ENCODE data around the gene ALX4. TPM values are rescaled to one million over a fixed set of nuclear protein-coding genes. Genes with fewer than 3 reads are reported as not detected.

ALX4 gene
- not detected for polyA plus RNA-seq (2012; ENCODE audit: missing spikeins)

- DNase-seq (ENCODE audit: insufficient read length): no peak
Observed at GRCh38 chr11:44309478-44310205, at the start of gene ALX4. ALX4 (minus strand) TSS chr11:44310139; CDS start chr11:44310062, 77 bp downstream.

GRCh38 chr11:44359162-44359561 is 49.2 kb upstream of the ALX4 start:
- no peak for TF ChIP-seq POLR2AphosphoS5 (IDR thresholded peaks at IDR 0.05; ENCODE audit: low read depth, low read length)
- TF ChIP-seq POLR2A (IDR thresholded peaks at IDR 0.05; ENCODE audit: low read depth, low read length): no peak
- TF ChIP-seq TAF1 (IDR thresholded peaks at IDR 0.05; ENCODE audit: borderline replicate concordance, low read depth, low read length): no peak
- no peak for FAIRE-seq
- no peak for DNase-seq (ENCODE audit: insufficient read length)

More at GRCh38 chr11:44309478-44310205, at the start of gene ALX4:
- TF ChIP-seq TAF1 (IDR thresholded peaks at IDR 0.05; ENCODE audit: borderline replicate concordance, low read depth, low read length) (no peak), POLR2AphosphoS5 (IDR thresholded peaks at IDR 0.05; ENCODE audit: low read depth, low read length) (no peak), POLR2A (IDR thresholded peaks at IDR 0.05; ENCODE audit: low read depth, low read length) (no peak)
- FAIRE-seq: no peak

DNA sequence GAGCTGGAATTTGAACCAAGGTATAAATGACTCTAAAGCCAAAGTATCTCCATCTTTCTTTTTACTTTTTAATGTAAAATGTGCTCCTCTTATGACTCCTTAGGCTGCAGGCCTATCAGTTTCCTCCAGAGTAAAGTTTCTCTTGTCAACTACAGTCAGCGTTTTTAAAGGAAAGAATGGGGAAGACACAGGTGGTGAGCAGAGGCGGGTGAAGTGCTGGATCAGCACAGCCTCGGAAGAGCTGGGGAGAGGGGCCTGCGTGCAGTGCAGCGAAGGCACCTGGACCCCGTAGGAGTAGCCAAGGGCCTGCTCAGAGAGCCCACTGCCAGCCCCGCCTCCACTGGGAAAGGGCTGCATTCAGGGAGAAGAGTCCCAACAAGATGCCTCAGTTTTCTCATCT is 48.8 kb upstream of the ALX4 start:
- DNase-seq (ENCODE audit: insufficient read length) (no peak), FAIRE-seq (no peak)
- TF ChIP-seq POLR2A (IDR thresholded peaks at IDR 0.05; ENCODE audit: low read depth, low read length) (no peak), POLR2AphosphoS5 (IDR thresholded peaks at IDR 0.05; ENCODE audit: low read depth, low read length) (no peak), TAF1 (IDR thresholded peaks at IDR 0.05; ENCODE audit: borderline replicate concordance, low read depth, low read length) (no peak)

DNA sequence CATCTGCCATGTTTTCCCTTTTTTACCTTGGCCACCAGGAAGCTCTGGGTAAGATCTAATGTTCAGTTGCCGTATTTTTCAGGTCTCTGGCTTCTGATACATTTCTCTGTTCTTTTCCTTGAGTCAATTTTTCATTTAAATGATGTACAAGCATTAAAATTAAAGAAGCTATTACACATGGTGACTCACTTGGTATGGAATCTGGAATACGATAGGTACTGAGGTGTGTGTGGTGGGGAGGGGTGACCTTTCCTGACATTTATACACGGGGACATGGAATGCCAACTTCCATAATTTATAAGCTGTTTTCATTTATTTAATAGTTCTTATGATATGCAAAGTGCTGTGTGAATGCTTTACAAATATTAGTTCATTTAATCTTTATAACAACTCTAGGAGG is 47.8 kb upstream of the ALX4 start:
- TF ChIP-seq POLR2AphosphoS5 (IDR thresholded peaks at IDR 0.05; ENCODE audit: low read depth, low read length) (no peak), TAF1 (IDR thresholded peaks at IDR 0.05; ENCODE audit: borderline replicate concordance, low read depth, low read length) (no peak), POLR2A (IDR thresholded peaks at IDR 0.05; ENCODE audit: low read depth, low read length) (no peak)
- DNase-seq (ENCODE audit: insufficient read length) (no peak), FAIRE-seq (no peak)

DNA sequence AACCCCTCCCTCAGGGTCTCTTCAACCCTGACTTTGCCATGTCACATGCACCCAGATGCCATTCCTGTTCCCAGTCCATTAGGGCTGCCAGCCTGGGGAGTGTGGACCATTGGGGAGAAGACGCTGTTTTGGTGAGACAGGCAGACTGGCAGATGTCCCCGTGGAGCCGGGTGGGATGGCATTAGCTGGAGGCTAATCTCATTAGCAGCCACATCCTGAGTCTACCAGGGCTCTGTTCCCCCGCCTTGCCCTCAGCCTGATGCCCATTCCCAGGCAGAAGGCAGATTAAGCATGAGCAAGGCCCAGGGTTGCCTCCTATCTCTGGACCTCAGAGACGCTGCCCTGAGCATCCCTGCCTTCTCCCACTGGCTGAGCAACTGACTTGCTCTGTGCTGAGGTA is 46.4 kb upstream of the ALX4 start:
- TF ChIP-seq TAF1 (IDR thresholded peaks at IDR 0.05; ENCODE audit: borderline replicate concordance, low read depth, low read length): no peak
- TF ChIP-seq POLR2A (IDR thresholded peaks at IDR 0.05; ENCODE audit: low read depth, low read length): no peak
- no peak for TF ChIP-seq POLR2AphosphoS5 (IDR thresholded peaks at IDR 0.05; ENCODE audit: low read depth, low read length)
- FAIRE-seq: no peak
- no peak for DNase-seq (ENCODE audit: insufficient read length)

GRCh38 chr11:44351898-44352498 is 42.1 kb upstream of the ALX4 start:
- DNase-seq (ENCODE audit: insufficient read length) (no peak), FAIRE-seq (peak; percentile 50)
- TF ChIP-seq TAF1 (IDR thresholded peaks at IDR 0.05; ENCODE audit: borderline replicate concordance, low read depth, low read length) (no peak), POLR2AphosphoS5 (IDR thresholded peaks at IDR 0.05; ENCODE audit: low read depth, low read length) (no peak), POLR2A (IDR thresholded peaks at IDR 0.05; ENCODE audit: low read depth, low read length) (no peak)

- peak; percentile 90 for FAIRE-seq
- no peak for DNase-seq (ENCODE audit: insufficient read length)
- TF ChIP-seq POLR2A (IDR thresholded peaks at IDR 0.05; ENCODE audit: low read depth, low read length): no peak
Observed at GRCh38 chr11:44351006-44351660, 41.2 kb upstream of the ALX4 start.

DNA sequence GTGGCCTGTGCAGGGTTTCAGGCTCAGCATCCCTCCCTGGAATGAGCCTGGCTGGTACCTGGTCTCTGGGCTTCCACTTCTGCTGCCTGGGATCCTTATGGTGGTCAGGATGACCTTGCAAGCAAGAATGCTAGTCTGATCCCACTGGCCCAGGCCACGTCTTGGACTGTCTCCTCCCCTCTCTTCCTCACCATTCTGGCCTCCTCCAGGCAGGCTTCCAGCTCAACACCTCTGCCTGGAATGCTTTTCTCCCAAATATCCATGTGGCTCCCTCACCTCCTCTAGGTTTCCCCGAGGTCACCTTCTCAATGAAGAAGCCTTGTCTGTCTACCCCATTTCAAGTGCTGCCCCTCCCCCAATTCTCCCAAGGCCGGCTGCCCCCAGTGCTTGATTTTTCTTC is 39.4 kb upstream of the ALX4 start:
- DNase-seq (ENCODE audit: insufficient read length) (no peak), FAIRE-seq (no peak)
- TF ChIP-seq POLR2AphosphoS5 (IDR thresholded peaks at IDR 0.05; ENCODE audit: low read depth, low read length) (no peak), TAF1 (IDR thresholded peaks at IDR 0.05; ENCODE audit: borderline replicate concordance, low read depth, low read length) (no peak), POLR2A (IDR thresholded peaks at IDR 0.05; ENCODE audit: low read depth, low read length) (no peak)

DNA sequence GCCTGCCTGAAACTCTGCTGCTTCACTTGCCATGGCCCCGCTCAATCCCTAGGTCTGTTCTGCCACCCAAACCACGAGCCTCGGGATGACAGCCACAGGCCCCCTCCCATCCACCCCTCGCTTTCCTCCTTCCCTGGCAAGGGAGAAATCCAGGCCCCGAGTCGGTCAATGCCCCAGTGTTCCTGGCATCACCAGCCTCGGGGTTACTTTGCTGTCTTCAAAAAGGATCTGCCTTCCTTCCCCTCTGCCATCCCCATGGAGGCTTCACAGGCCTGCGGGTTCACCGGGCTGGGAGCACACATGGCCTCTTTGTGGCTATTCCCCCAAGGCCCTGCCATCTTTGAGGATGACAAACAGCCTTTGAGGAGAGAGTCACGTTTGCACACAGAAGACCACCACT is 38.8 kb upstream of the ALX4 start:
- FAIRE-seq (no peak), DNase-seq (ENCODE audit: insufficient read length) (no peak)
- no peak for TF ChIP-seq TAF1 (IDR thresholded peaks at IDR 0.05; ENCODE audit: borderline replicate concordance, low read depth, low read length)
- TF ChIP-seq POLR2A (IDR thresholded peaks at IDR 0.05; ENCODE audit: low read depth, low read length): no peak
- TF ChIP-seq POLR2AphosphoS5 (IDR thresholded peaks at IDR 0.05; ENCODE audit: low read depth, low read length): no peak

DNA sequence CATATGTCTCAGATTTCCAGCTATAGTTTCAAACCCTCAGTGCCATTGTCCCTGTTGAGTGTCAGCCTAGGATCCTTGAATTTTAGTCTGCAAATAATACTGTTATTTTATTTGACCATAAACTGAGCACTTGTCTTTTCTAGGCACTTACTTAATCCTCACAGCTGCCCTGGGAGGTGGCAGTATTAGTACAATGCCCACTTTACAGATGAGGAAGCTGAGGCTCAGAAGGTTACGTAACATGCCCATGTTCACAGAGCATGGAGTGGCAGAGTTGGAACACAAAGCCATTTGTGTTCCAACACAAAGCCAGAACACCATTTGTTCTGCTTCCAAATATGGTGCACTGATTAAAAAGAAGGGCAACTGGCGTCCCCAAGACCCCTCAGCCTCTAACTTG is 38.2 kb upstream of the ALX4 start:
- FAIRE-seq (no peak), DNase-seq (ENCODE audit: insufficient read length) (no peak)
- TF ChIP-seq POLR2A (IDR thresholded peaks at IDR 0.05; ENCODE audit: low read depth, low read length) (no peak), POLR2AphosphoS5 (IDR thresholded peaks at IDR 0.05; ENCODE audit: low read depth, low read length) (no peak), TAF1 (IDR thresholded peaks at IDR 0.05; ENCODE audit: borderline replicate concordance, low read depth, low read length) (no peak)

DNA sequence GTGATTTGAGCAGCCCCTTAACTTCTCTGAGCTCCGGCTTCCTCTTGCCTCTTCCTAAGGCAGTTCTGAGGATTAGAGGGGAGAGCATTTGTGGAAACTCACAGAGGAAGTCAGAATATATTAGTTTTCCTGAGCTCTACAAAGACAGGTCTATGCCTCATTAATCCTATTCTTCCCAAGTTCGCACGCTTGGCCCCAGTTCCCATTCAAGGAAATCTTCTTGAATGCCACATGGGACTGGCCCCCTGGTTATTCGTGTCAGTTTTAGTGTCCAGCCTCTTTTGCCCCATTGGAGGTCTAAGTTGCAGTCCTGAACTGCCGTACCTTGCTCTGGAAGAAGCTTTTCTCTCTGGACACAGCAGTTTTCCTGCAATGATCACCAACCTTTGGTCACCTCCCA is 37.6 kb upstream of the ALX4 start:
- no peak for TF ChIP-seq TAF1 (IDR thresholded peaks at IDR 0.05; ENCODE audit: borderline replicate concordance, low read depth, low read length)
- TF ChIP-seq POLR2AphosphoS5 (IDR thresholded peaks at IDR 0.05; ENCODE audit: low read depth, low read length): no peak
- no peak for TF ChIP-seq POLR2A (IDR thresholded peaks at IDR 0.05; ENCODE audit: low read depth, low read length)
- FAIRE-seq: no peak
- no peak for DNase-seq (ENCODE audit: insufficient read length)

DNA sequence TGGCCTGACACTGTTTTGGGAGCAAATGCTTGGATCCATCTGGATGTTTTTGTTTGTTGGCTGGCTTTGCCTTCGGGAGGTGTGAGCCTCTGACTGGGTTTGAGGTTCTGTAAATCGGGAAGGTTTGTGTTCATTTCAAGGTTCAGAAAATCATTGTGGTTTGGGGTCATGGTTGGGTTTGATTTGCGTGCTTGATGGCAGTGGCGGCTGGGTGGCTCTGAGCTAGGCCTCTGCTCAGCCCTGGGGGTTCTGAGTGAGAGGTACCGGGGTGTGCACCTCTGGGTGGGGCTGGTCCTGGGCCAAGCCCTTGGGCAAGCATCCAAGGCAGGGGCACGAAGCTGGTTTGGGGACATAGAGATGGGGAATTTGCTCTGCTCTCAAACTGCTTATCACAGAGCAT is 37.0 kb upstream of the ALX4 start:
- TF ChIP-seq POLR2AphosphoS5 (IDR thresholded peaks at IDR 0.05; ENCODE audit: low read depth, low read length): no peak
- TF ChIP-seq TAF1 (IDR thresholded peaks at IDR 0.05; ENCODE audit: borderline replicate concordance, low read depth, low read length): no peak
- no peak for TF ChIP-seq POLR2A (IDR thresholded peaks at IDR 0.05; ENCODE audit: low read depth, low read length)
- no peak for FAIRE-seq

More for the DNA sequence above, 37.0 kb upstream of the ALX4 start:
- no peak for DNase-seq (ENCODE audit: insufficient read length)

All from GM12892 (cell line).